Measurements from ENCODE around the gene UQCR11. TPM values are rescaled to one million over a fixed set of nuclear protein-coding genes. Genes with fewer than 3 reads are reported as not detected.

Gene UQCR11
- polyA plus RNA-seq, 3 donors: 55.6 to 731 (median 659) TPM

DNA sequence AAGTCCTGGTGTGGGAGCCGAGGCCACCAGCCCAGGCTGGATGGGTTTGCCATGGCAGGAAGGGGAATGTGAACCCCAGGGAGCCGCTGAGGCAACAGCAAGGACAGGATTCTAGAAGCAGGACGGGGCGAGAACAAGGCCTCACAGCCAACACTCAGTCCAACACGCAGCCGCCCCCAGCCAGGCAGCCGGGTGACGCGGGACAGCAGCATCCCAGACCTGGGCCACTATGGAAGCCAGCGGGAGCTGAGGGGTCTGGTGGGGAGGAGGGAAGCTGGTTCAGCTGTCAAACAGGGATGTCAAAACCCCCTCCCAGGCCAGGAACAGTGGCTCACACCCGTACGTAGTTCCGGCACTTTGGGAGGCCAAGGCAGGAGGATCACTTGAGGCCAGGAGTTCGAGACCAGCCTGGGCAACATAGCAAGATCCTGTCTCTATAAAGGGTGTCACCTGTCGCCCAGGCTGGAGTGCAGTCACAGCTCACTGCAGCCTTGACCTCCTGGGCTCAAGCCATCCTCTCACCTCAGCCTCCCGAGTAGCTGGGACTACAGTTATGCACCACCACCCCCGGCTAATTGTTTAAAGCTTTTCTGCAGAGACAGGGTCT is 43.9 kb downstream of the UQCR11 start:
- DNase-seq: no peak
- H3K9me3 Mint-ChIP-seq: peaks cover 0 to 7% (median 2%) of the 10 kb centered on the region in 7 donors
- Histone ChIP-seq H3K9me3 (replicated peaks in 1 of 2; ENCODE audit: control insufficient read depth in 1 of 2, insufficient read depth in 1 of 2, low read length in 2 of 2) (no peaks in the 10 kb centered on the region), H3K4me2 (replicated peaks; ENCODE audit: extremely low read depth, low read length, poor library complexity, severe bottlenecking) (no peak overlapping the region), H3K9ac (ENCODE audit: insufficient read depth, low read length, poor library complexity, severe bottlenecking) (no peak overlapping the region), H4K20me1 (ENCODE audit: insufficient read depth, low read length) (no peaks in the 10 kb centered on the region), H3K4me1 (ENCODE audit: control insufficient read depth in 1 of 2, insufficient read depth in 2 of 2, low read length in 2 of 2) (no peaks in the 10 kb centered on the region), H3K4me3 (replicated peaks in 1 of 3; ENCODE audit: low read depth in 2 of 3, low read length in 3 of 3) (no peak overlapping the region), H3K36me3 (replicated peaks in 1 of 2; ENCODE audit: control insufficient read depth in 1 of 2, insufficient read depth in 2 of 2, low read length in 2 of 2) (no peaks in the 10 kb centered on the region), H2AFZ (ENCODE audit: insufficient read depth, low read depth, low read length, poor library complexity, severe bottlenecking) (no peak overlapping the region), H3K27me3 (ENCODE audit: control insufficient read depth in 2 of 2, insufficient read depth in 2 of 2, low read length in 2 of 2) (peaks cover 0 to 9% of the 10 kb centered on the region in 2 donors), H3K27ac (ENCODE audit: low read depth in 1 of 2, low read length in 2 of 2) (no peak overlapping the region), H3K79me2 (ENCODE audit: insufficient read depth, low read length) (no peaks in the 10 kb centered on the region)
- H3K4me1 Mint-ChIP-seq: no peaks in the 10 kb centered on the region
- peak overlapping the region in 1 of 7 donors; percentile 34 for H3K27ac Mint-ChIP-seq
- H3K4me3 Mint-ChIP-seq: no peak overlapping the region
- H3K27me3 Mint-ChIP-seq (ENCODE audit: low read depth in 3 of 3): peaks cover 8 to 32% (median 20%) of the 10 kb centered on the region in 3 donors
- 85% methylated on average over 12 of the region's 17 CpGs for WGBS (ENCODE audit: insufficient coverage)
- intact Hi-C loops (cut with micrococcal nuclease): no loop called here
- TF ChIP-seq, protein P1, sequence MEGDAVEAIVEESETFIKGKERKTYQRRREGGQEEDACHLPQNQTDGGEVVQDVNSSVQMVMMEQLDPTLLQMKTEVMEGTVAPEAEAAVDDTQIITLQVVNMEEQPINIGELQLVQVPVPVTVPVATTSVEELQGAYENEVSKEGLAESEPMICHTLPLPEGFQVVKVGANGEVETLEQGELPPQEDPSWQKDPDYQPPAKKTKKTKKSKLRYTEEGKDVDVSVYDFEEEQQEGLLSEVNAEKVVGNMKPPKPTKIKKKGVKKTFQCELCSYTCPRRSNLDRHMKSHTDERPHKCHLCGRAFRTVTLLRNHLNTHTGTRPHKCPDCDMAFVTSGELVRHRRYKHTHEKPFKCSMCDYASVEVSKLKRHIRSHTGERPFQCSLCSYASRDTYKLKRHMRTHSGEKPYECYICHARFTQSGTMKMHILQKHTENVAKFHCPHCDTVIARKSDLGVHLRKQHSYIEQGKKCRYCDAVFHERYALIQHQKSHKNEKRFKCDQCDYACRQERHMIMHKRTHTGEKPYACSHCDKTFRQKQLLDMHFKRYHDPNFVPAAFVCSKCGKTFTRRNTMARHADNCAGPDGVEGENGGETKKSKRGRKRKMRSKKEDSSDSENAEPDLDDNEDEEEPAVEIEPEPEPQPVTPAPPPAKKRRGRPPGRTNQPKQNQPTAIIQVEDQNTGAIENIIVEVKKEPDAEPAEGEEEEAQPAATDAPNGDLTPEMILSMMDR (IDR thresholded peaks at IDR 0.05): no peak
- H3K36me3 Mint-ChIP-seq: peaks cover 0 to 4% of the 10 kb centered on the region in 2 donors

DNA sequence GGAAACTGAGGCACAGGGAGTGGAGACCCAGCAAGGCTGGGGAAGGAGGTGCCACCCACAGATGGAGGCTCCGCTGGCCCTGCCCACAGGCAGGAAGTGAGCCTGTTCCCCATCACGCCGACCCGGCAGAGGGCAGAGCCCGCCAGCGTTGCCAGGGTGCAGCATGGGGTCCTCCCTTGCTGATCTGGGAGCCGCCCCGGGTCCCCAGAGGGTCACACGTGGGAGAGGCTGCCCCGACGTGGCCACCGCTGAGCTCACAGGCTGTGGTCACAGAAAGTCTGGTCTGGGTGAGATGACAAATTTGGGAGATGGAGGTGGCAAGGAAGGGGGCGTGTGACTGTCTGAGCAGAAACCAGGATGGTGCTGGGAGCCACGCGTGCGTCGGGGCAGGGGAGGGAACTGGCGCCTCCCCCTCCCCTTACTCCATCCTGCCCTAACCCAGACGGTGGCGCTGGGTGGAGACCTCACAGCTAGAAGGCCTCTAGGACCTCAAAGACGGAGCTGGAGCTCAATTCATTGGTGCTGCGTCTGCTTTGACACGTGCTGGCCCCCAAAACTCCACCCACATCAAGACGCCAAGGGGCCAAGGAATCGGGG is 44.9 kb downstream of the UQCR11 start:
- 32% methylated on average over 23 of the region's 25 CpGs for WGBS (ENCODE audit: insufficient coverage)
- TF ChIP-seq, protein P1 (IDR thresholded peaks at IDR 0.05): no peak
- Mint-ChIP-seq H3K27me3 (ENCODE audit: low read depth in 3 of 3) (peaks cover 6 to 23% (median 12%) of the 10 kb centered on the region in 3 donors), H3K36me3 (peaks cover 0 to 2% of the 10 kb centered on the region in 2 donors), H3K9me3 (peaks cover 0 to 7% (median 2%) of the 10 kb centered on the region in 7 donors), H3K27ac (peak overlapping the region in 1 of 7 donors; percentile 66), H3K4me1 (no peaks in the 10 kb centered on the region), H3K4me3 (no peak overlapping the region)
- H3K9ac ChIP-seq (ENCODE audit: insufficient read depth, low read length, poor library complexity, severe bottlenecking): no peak overlapping the region
- no peaks in the 10 kb centered on the region for H3K79me2 ChIP-seq (ENCODE audit: insufficient read depth, low read length)
- H3K27ac ChIP-seq (ENCODE audit: low read depth in 1 of 2, low read length in 2 of 2): no peak overlapping the region
- H4K20me1 ChIP-seq (ENCODE audit: insufficient read depth, low read length): no peaks in the 10 kb centered on the region
- H3K4me2 ChIP-seq (replicated peaks; ENCODE audit: extremely low read depth, low read length, poor library complexity, severe bottlenecking): no peak overlapping the region
- intact Hi-C loops (cut with micrococcal nuclease): no loop called here
- no peaks in the 10 kb centered on the region for H3K36me3 ChIP-seq (replicated peaks in 1 of 2; ENCODE audit: control insufficient read depth in 1 of 2, insufficient read depth in 2 of 2, low read length in 2 of 2)
- H3K4me1 ChIP-seq (ENCODE audit: control insufficient read depth in 1 of 2, insufficient read depth in 2 of 2, low read length in 2 of 2): no peaks in the 10 kb centered on the region
- DNase-seq: no peak
- H3K27me3 ChIP-seq (ENCODE audit: control insufficient read depth in 2 of 2, insufficient read depth in 2 of 2, low read length in 2 of 2): no peaks in the 10 kb centered on the region
- H3K9me3 ChIP-seq (replicated peaks in 1 of 2; ENCODE audit: control insufficient read depth in 1 of 2, insufficient read depth in 1 of 2, low read length in 2 of 2): no peaks in the 10 kb centered on the region
- H3K4me3 ChIP-seq (replicated peaks in 1 of 3; ENCODE audit: low read depth in 2 of 3, low read length in 3 of 3): no peak overlapping the region
- H2AFZ ChIP-seq (ENCODE audit: insufficient read depth, low read depth, low read length, poor library complexity, severe bottlenecking): no peak overlapping the region

Data from CD14-positive monocyte (primary cell).